Lower leg skin (tissue), 3 donors: Measurements from ENCODE around the gene INO80D.

Experiments used
- CTCF ChIP-seq, 3 donors: fragments of 450-650 bp; IDR thresholded peaks; one replicate each; pipeline ENCODE4 v1.5.1; 2016; ENCODE audit warnings: antibody characterized with exemption in 3 of 3, mild to moderate bottlenecking in 3 of 3, moderate library complexity in 2 of 3
- POLR2A ChIP-seq, 2 donors: fragments of 450-650 bp; IDR thresholded peaks; one replicate each; pipeline ENCODE4 v1.6.1; 2016 to 2017; ENCODE audit warnings: antibody characterized with exemption in 2 of 2, mild to moderate bottlenecking in 1 of 2, moderate library complexity in 1 of 2

- TF ChIP-seq CTCF (IDR thresholded peaks at IDR 0.05) (no peak), POLR2A (IDR thresholded peaks at IDR 0.05) (no peak)
Measured at GRCh38 chr2:206002440-206002839, 83.5 kb downstream of the INO80D start.
